DOHH2 (cell line): ENCODE data around the gene KRTAP4-6.

Experiments used
- EZH2phosphoT487 ChIP-seq: fragments of 200-600 bp; sonication (generic); IDR thresholded peaks from 2 replicates; pipeline ENCODE4 v1.6.1; 2017; ENCODE audit warnings: borderline replicate concordance, mild to moderate bottlenecking, antibody characterized with exemption, low read length, moderate library complexity, mixed read lengths
- TF ChIP-seq, protein P1 (sequence below): fragments of 200-600 bp; sonication (generic); IDR thresholded peaks from one replicate; pipeline ENCODE4 v1.5.1; 2014; ENCODE audit warnings: antibody characterized with exemption, mild to moderate bottlenecking, low read depth, low read length; ENCODE audit not compliant: poor library complexity, severe bottlenecking

DNA sequence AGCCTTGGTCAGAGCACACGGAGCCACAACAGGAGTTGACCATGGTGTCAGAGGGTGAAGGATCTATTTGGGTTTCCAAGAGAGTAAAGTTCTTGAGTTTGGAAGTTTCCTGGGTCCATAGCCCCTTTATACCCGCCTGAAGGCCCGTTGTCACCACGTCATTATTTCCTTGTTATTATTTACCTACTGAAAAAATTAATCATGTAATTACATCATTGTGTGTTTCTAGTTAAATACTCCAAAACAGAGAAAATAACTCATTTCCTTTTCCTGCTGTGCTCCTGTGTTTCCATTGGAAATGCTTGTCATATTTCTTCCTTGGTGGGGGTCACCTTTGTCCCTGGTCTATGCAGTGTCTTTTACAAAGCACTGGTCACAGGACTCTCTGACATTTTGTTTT lies 42.3 kb downstream of the KRTAP4-6 start, which contains the start of gene KRTAP4-8:
- TF ChIP-seq, protein P1, sequence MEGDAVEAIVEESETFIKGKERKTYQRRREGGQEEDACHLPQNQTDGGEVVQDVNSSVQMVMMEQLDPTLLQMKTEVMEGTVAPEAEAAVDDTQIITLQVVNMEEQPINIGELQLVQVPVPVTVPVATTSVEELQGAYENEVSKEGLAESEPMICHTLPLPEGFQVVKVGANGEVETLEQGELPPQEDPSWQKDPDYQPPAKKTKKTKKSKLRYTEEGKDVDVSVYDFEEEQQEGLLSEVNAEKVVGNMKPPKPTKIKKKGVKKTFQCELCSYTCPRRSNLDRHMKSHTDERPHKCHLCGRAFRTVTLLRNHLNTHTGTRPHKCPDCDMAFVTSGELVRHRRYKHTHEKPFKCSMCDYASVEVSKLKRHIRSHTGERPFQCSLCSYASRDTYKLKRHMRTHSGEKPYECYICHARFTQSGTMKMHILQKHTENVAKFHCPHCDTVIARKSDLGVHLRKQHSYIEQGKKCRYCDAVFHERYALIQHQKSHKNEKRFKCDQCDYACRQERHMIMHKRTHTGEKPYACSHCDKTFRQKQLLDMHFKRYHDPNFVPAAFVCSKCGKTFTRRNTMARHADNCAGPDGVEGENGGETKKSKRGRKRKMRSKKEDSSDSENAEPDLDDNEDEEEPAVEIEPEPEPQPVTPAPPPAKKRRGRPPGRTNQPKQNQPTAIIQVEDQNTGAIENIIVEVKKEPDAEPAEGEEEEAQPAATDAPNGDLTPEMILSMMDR, result no peak
- no peak for TF ChIP-seq EZH2phosphoT487
